NT2/D1 (cell line): ENCODE data around the gene EEF1A2.

Source experiments
- SUZ12 ChIP-seq: IDR thresholded peaks from 2 replicates; pipeline ENCODE4 v1.6.1; 2011; ENCODE audit not compliant: insufficient read length, insufficient read depth; ENCODE audit errors: extremely low read depth
- ZNF274 ChIP-seq: IDR thresholded peaks from 2 replicates; pipeline ENCODE4 v1.6.1; 2011; ENCODE audit warnings: mild to moderate bottlenecking, low read depth, low read length

DNA sequence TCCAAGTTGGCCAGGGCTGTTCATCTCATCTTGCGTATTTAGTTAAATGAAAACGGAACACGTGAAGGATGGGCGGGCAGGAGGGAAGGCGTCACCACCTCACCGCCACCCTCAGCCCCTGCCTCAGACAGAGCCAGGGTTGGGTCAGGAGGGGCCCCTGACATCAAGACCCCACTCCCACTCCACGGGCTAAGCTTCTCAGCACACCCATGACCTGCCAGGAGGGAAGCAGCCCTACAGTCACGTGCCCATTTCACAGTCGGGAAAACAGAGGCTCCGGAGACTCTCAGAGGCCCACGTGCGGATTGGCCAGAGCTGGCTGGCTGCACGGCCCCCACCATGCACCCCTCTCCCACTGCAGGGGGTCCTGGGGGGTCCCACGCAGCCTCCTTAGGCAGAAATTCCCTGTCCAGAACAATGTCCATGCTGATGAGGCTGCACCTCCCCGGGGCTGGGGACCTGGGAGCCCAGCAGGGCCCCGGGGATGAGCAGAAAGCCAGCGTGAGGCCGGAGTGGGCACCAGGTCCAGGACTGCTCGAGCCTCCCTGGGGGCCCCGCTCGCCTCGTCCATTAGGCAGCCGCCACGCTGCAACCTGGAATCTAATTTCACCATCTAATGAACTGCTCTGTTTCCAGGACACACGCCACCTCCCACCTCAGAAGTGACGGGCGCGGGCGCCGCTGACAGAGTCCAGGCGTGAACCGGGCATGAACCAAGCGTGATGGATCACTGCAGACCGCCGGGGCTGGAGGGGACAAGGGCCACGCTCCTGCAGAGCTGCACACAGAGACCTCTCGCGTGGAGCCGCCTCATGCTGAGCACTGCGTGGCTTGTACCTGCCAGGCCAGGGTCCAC, 42.2 kb downstream of the EEF1A2 start:
- TF ChIP-seq SUZ12 = no peak
- no peak for TF ChIP-seq ZNF274
